HL-60 (cell line): ENCODE results near the gene ASB3.

ENCODE experiments used
- DNase-seq, 2 experiments: peaks; one replicate each; pipeline ENCODE4 v3.0.0-alpha.2; 2010 to 2020; ENCODE audit warnings: low read depth in 1 of 2, low spot score in 1 of 2
- H3K27ac ChIP-seq: fragments of 250-450 bp; sonication (Bioruptor Pico); replicated peaks from 2 replicates; pipeline ENCODE4 v1.5.1; 2020; ENCODE audit warnings: mild to moderate bottlenecking, moderate library complexity
- H3K27me3 ChIP-seq: fragments of 250-450 bp; sonication (Bioruptor Pico); 2 replicates; pipeline ENCODE4 v1.5.1; 2021; ENCODE audit warnings: mild to moderate bottlenecking, moderate library complexity; ENCODE audit not compliant: insufficient read depth, poor library complexity, severe bottlenecking
- H3K4me3 ChIP-seq: replicated peaks from 2 replicates; pipeline ENCODE4 v1.5.1; 2011; ENCODE audit warnings: mild to moderate bottlenecking, control low read depth, low read length; ENCODE audit not compliant: insufficient read depth
- GABPA ChIP-seq: IDR thresholded peaks from 2 replicates; pipeline ENCODE4 v1.6.1; 2012; ENCODE audit warnings: low read depth
- POLR2AphosphoS5 ChIP-seq: IDR thresholded peaks from 2 replicates; pipeline ENCODE4 v1.6.1; 2012; ENCODE audit warnings: low read depth
- REST ChIP-seq: IDR thresholded peaks from 2 replicates; pipeline ENCODE4 v1.6.1; 2012; ENCODE audit warnings: low read depth; ENCODE audit not compliant: insufficient replicate concordance
- SPI1 ChIP-seq: IDR thresholded peaks from 2 replicates; pipeline ENCODE4 v1.6.1; 2012; ENCODE audit warnings: low read depth, mild to moderate bottlenecking, borderline replicate concordance
- TF ChIP-seq, protein P1 (sequence below): IDR thresholded peaks from one replicate; pipeline ENCODE4 v1.5.1; 2011; ENCODE audit warnings: low read length, control low read depth, inconsistent platforms; ENCODE audit not compliant: insufficient read depth

ASB3 gene

DNA sequence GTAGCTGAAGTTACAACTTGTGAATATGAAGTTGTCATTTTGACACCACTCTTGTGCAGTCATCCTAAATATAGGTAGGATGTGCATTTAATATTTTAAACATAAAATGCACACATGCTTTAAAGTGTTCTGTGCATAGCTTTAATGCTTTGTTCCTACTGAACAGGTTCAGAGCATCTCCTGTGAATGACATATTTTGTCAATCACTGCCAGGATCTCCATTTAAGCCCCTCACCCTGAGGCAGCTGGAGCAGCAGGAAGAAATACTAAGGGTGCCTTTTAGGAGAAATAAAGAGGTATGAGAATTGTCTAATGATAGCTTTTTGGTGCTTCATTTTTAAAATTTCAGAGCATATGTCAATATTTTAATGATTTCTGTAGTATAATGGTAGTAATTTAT lies 14.8 kb upstream of the ASB3 start:
- Histone ChIP-seq H3K27ac (no peak overlapping the region), H3K4me3 (no peak overlapping the region), H3K27me3 (no peaks in the 10 kb centered on the region)
- DNase-seq: no peak
- TF ChIP-seq, protein P1, sequence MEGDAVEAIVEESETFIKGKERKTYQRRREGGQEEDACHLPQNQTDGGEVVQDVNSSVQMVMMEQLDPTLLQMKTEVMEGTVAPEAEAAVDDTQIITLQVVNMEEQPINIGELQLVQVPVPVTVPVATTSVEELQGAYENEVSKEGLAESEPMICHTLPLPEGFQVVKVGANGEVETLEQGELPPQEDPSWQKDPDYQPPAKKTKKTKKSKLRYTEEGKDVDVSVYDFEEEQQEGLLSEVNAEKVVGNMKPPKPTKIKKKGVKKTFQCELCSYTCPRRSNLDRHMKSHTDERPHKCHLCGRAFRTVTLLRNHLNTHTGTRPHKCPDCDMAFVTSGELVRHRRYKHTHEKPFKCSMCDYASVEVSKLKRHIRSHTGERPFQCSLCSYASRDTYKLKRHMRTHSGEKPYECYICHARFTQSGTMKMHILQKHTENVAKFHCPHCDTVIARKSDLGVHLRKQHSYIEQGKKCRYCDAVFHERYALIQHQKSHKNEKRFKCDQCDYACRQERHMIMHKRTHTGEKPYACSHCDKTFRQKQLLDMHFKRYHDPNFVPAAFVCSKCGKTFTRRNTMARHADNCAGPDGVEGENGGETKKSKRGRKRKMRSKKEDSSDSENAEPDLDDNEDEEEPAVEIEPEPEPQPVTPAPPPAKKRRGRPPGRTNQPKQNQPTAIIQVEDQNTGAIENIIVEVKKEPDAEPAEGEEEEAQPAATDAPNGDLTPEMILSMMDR: no peak
- no peak for TF ChIP-seq REST
- no peak for TF ChIP-seq SPI1
- TF ChIP-seq GABPA: no peak
- no peak for TF ChIP-seq POLR2AphosphoS5

DNA sequence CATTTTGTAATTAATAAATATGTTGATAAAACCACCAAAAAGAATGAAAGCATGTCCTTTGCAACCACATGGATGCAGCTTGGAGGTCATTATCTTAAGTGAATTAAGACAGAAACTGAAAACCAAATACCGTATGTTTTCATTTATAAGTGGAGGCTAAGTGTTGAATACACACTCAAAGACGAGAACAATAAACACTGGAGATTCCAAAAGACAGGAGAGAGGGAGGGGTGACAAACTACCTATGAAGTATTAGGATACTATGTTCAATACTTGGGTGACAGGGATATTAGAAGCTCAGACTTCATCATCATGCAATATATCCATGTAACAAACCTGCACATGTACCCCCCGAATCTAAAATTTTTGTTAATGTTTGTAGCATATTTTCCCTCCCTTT lies 7.1 kb upstream of the ASB3 start:
- TF ChIP-seq GABPA (no peak), SPI1 (no peak), REST (no peak), POLR2AphosphoS5 (no peak)
- TF ChIP-seq, protein P1: no peak
- H3K27me3 ChIP-seq: no peaks in the 10 kb centered on the region
- no peak overlapping the region for H3K4me3 ChIP-seq
- no peak overlapping the region for H3K27ac ChIP-seq
- DNase-seq: no peak

GRCh38 chr2:53793261-53793660 lies 6.5 kb upstream of the ASB3 start:
- no peak for TF ChIP-seq REST
- TF ChIP-seq, protein P1: no peak
- no peak for TF ChIP-seq POLR2AphosphoS5
- TF ChIP-seq GABPA: no peak
- TF ChIP-seq SPI1: no peak
- no peak overlapping the region for H3K4me3 ChIP-seq
- DNase-seq: no peak
- H3K27ac ChIP-seq: no peak overlapping the region
- no peaks in the 10 kb centered on the region for H3K27me3 ChIP-seq
